SK-N-MC (cell line): ENCODE data around the gene NANOS3.

Experiments
- DNase-seq: peaks from one replicate; pipeline ENCODE4 v3.0.0-alpha.2; 2011; ENCODE audit warnings: low read depth, low spot score
- H3K27ac ChIP-seq: fragments of 200-600 bp; sonication (generic); 2 replicates; pipeline ENCODE4 v1.5.1; 2016; ENCODE audit warnings: mixed run types
- H3K36me3 ChIP-seq: fragments of 200-600 bp; sonication (generic); 2 replicates; pipeline ENCODE4 v1.6.1; 2017; ENCODE audit warnings: antibody characterized with exemption, low read length, mixed read lengths; ENCODE audit not compliant: insufficient read depth
- H3K4me3 ChIP-seq: fragments of 200-600 bp; sonication (generic); 2 replicates; pipeline ENCODE4 v1.5.1; 2016
- H3K9ac ChIP-seq: fragments of 200-600 bp; sonication (generic); 2 replicates; pipeline ENCODE4 v1.8.0; 2017; ENCODE audit warnings: mixed run types, mixed read lengths; ENCODE audit not compliant: insufficient read length
- H3K9me3 ChIP-seq: fragments of 200-600 bp; sonication (generic); 2 replicates; pipeline ENCODE4 v1.6.1; 2017; ENCODE audit warnings: low read depth, mild to moderate bottlenecking, antibody characterized with exemption, low read length, moderate library complexity, mixed read lengths
- EZH2 ChIP-seq: fragments of 200-600 bp; sonication (generic); IDR thresholded peaks from one replicate; pipeline ENCODE4 v1.6.1; 2017; ENCODE audit warnings: antibody characterized with exemption
- FOXP2 ChIP-seq: optimal IDR thresholded peaks from 2 replicates; pipeline ENCODE3; 2011; ENCODE audit warnings: mild to moderate bottlenecking, moderate library complexity; ENCODE audit not compliant: insufficient read depth; ENCODE audit errors: extremely low read length, control extremely low read depth
- POLR2AphosphoS5 ChIP-seq: IDR thresholded peaks from 2 replicates; pipeline ENCODE4 v1.6.1; 2012; ENCODE audit warnings: mild to moderate bottlenecking, low read depth, low read length, borderline replicate concordance

The NANOS3 gene

DNA sequence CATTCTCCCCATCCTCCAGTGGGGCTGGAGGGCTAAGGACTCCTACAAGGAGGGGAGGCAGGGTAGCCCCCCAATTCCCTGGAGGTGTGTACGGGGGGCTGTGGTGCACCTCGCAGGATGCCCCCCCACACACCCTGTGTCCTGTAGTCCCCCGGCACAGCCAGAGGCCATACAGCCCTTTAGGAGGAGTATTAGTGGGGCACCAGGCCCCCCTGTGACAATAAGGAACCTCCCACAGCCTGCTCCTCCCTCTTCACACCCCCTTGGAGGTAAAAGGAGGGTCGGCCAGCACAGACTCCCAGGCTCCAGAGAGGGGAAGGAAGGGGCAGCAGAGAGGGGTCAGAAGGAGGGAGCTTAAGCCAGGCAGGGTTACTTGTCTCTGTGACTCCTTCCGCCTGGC, at the start of gene NANOS3:
Gene NANOS3 (plus strand): TSS at position 301 of the 400 bp plus-strand sequence. CDS start 115 bp downstream, outside the sequence.
- Histone ChIP-seq H3K36me3 (no peaks in the 10 kb centered on the region), H3K4me3 (no peak within 1 kb of the TSS), H3K27ac (no peak within 1 kb of the TSS), H3K9ac (no peak within 1 kb of the TSS), H3K9me3 (no peaks in the 10 kb centered on the region)
- no peak for DNase-seq
- TF ChIP-seq FOXP2 (no peak), EZH2 (no peak), POLR2AphosphoS5 (no peak)

GRCh38 chr19:13827656-13828055, 49.3 kb upstream of the NANOS3 start:
- Histone ChIP-seq H3K9me3 (no peaks in the 10 kb centered on the region), H3K36me3 (no peaks in the 10 kb centered on the region; the same call in 1 of the 2 replicates), H3K27ac (0 out of 2 replicates have a peak overlapping the region, but pooled peaks have one; percentile 13), H3K4me3 (no peak overlapping the region), H3K9ac (no peak overlapping the region)
- TF ChIP-seq EZH2, result no peak
- no peak for TF ChIP-seq FOXP2
- TF ChIP-seq POLR2AphosphoS5, result no peak
- DNase-seq, result no peak

DNA sequence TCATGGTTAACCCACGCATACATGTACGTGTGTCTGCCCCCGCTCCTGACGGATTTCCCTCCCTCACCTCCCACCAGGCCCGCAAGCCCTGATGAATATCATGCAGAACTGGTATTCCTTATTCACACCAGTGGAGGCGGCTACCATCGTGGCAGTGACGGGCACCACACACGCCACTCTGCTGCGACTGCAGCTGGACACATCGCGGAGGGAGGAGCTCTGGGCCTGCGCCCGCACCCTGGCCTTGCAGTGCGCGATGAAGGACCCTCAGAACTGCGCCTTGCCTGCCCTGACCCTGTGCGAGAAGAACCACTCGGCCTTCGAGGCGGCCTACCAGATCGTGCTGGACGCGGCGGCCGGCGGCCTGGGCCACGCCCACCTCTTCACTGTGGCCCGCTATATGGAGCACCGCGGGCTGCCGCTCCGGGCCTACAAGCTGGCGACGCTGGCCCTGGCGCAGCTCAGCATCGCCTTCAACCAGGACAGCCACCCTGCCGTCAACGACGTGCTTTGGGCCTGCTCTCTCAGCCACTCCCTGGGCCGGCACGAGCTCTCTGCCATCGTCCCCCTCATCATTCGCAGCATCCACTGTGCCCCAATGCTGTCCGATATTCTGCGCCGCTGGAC, 46.7 kb upstream of the NANOS3 start:
- DNase-seq, result no peak
- H3K9me3 ChIP-seq, result no peaks in the 10 kb centered on the region
- TF ChIP-seq POLR2AphosphoS5 (no peak), FOXP2 (no peak), EZH2 (no peak)
- H3K27ac ChIP-seq, result no peak overlapping the region
- peaks cover 12% of the 10 kb centered on the region; the same call in 1 of the 2 replicates for H3K36me3 ChIP-seq
- no peak overlapping the region for H3K9ac ChIP-seq
- no peak overlapping the region for H3K4me3 ChIP-seq

- Histone ChIP-seq H3K9me3 (no peaks in the 10 kb centered on the region), H3K27ac (0 out of 2 replicates have a peak overlapping the region, but pooled peaks have one; percentile 13), H3K36me3 (peaks cover 14% of the 10 kb centered on the region; the same call in 1 of the 2 replicates), H3K4me3 (no peak overlapping the region), H3K9ac (no peak overlapping the region)
- DNase-seq, result no peak
- TF ChIP-seq EZH2, result no peak
- TF ChIP-seq FOXP2, result no peak
- no peak; the same call in 1 of the 2 replicates for TF ChIP-seq POLR2AphosphoS5
Measured at GRCh38 chr19:13830741-13831536, 46.0 kb upstream of the NANOS3 start.

DNA sequence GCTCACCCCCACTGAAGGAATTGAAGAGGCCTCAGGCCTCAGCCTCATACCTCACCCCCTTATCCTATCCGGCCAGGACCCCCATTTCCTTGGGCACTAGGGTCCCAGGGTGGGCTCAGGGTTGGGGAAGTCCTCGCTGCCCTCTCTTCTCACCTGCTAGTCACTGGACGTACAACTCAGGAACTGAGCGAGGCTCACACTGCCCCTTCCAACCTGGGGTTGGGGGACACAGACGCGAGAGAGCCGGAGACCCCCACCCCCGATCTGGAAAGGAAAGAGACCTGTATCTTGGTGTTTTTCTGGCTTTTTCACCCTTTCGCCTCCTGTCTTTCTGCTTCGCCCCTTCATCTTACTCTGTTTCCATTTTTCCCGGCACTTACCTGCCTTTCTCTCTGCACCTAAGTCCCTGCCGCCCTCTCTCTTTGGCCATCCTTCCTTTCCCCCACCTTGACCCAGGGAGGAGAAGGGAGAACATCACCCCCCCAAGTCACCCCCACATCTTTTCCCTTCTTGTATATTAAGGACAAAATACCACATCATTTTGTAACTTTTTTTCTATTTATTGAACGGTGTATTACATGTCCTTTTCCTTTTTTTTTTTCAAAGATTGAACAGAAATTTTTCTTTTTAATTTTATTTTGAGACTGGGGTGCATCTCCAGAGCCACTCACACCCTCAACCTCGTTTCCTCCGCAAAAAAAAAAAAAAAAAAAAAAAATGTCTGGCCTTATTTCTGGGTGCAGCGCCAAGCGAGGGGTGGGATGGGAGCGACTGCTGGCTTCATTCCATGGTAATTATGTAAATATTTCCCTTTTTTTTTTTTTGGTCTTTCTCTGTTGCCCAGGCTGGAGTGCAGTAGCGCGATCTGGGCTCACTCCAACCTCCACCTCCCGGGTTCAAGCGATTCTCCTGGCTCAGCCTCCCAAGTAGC, 45.1 kb upstream of the NANOS3 start:
- TF ChIP-seq FOXP2 (no peak), EZH2 (no peak), POLR2AphosphoS5 (0 out of 2 replicates have a peak, but pooled peaks have one; percentile 21)
- no peak for DNase-seq
- Histone ChIP-seq H3K27ac (peak overlapping the region; percentile 57; the same call in 1 of the 2 replicates), H3K9ac (no peak overlapping the region), H3K36me3 (peaks cover 22% of the 10 kb centered on the region; the same call in 1 of the 2 replicates), H3K4me3 (no peak overlapping the region), H3K9me3 (no peaks in the 10 kb centered on the region)

- Histone ChIP-seq H3K36me3 (peaks cover 32% of the 10 kb centered on the region), H3K9ac (no peak overlapping the region), H3K4me3 (peak overlapping the region; percentile 69), H3K27ac (peak overlapping the region; percentile 75; the same call in 1 of the 2 replicates), H3K9me3 (no peaks in the 10 kb centered on the region)
- peak; percentile 82 for TF ChIP-seq POLR2AphosphoS5
- no peak for TF ChIP-seq FOXP2
- no peak for TF ChIP-seq EZH2
- no peak for DNase-seq
Measured at GRCh38 chr19:13833330-13834243, 43.3 kb upstream of the NANOS3 start.
